Osteoblast (primary cell): Measurements from ENCODE around the gene SCAF1. TPM values are rescaled to one million over a fixed set of nuclear protein-coding genes. Genes with fewer than 3 reads are reported as not detected.

ENCODE experiments used
- DNase-seq: peaks from one replicate; pipeline ENCODE4 v3.0.0; 2011; ENCODE audit warnings: low spot score, mixed read lengths; ENCODE audit not compliant: insufficient read length; ENCODE audit errors: missing footprints
- H2AFZ ChIP-seq: 2 replicates; pipeline ENCODE4 v1.6.0; 2011; ENCODE audit warnings: mild to moderate bottlenecking, low read length
- H3K27ac ChIP-seq: 2 replicates; pipeline ENCODE4 v1.5.1; 2011; ENCODE audit warnings: mild to moderate bottlenecking, low read depth, low read length, moderate library complexity
- H3K27me3 ChIP-seq: 2 replicates; pipeline ENCODE4 v1.6.0; 2012; ENCODE audit warnings: mild to moderate bottlenecking, control low read depth, inconsistent platforms, low read length, moderate library complexity; ENCODE audit not compliant: insufficient read depth
- H3K36me3 ChIP-seq: 2 replicates; pipeline ENCODE4 v1.5.1; 2011; ENCODE audit warnings: mild to moderate bottlenecking, low read length, control low read depth, moderate library complexity; ENCODE audit not compliant: insufficient read depth
- H3K4me1 ChIP-seq: 2 replicates; pipeline ENCODE4 v1.5.1; 2011; ENCODE audit warnings: mild to moderate bottlenecking, low read length, control low read depth, moderate library complexity; ENCODE audit not compliant: insufficient read depth
- H3K4me2 ChIP-seq: 2 replicates; pipeline ENCODE4 v1.6.0; 2011; ENCODE audit warnings: mild to moderate bottlenecking, low read length; ENCODE audit not compliant: insufficient read depth
- H3K4me3 ChIP-seq: fragments of 200-600 bp; sonication (generic); 3 replicates; pipeline ENCODE4 v1.5.1; 2012; ENCODE audit warnings: mild to moderate bottlenecking, low read length, inconsistent platforms; ENCODE audit not compliant: insufficient read depth
- H3K79me2 ChIP-seq: 2 replicates; pipeline ENCODE4 v1.6.0; 2012; ENCODE audit warnings: mild to moderate bottlenecking, low read length, control low read depth, inconsistent platforms; ENCODE audit not compliant: insufficient read depth
- H3K9me3 ChIP-seq: 2 replicates; pipeline ENCODE4 v1.5.1; 2011; ENCODE audit warnings: low read depth, low read length, control low read depth
- H4K20me1 ChIP-seq: 2 replicates; pipeline ENCODE4 v1.6.0; 2012; ENCODE audit warnings: mild to moderate bottlenecking, low read length, control low read depth; ENCODE audit not compliant: insufficient read depth
- total RNA-seq: library from RNA; depleted of rRNA; stranded (reverse); fragments of >200 nt; gene quantifications from 2 replicates; pipeline ENCODE4 v1.2.3, GENCODE V29; 2012
- TF ChIP-seq, protein P1 (sequence below): IDR thresholded peaks from 2 replicates; pipeline ENCODE4 v1.5.1; 2011; ENCODE audit warnings: mild to moderate bottlenecking, low read depth, low read length, moderate library complexity; ENCODE audit errors: extremely low read depth

The SCAF1 gene
- total RNA-seq, 1 donor, result 14.8 TPM

DNA sequence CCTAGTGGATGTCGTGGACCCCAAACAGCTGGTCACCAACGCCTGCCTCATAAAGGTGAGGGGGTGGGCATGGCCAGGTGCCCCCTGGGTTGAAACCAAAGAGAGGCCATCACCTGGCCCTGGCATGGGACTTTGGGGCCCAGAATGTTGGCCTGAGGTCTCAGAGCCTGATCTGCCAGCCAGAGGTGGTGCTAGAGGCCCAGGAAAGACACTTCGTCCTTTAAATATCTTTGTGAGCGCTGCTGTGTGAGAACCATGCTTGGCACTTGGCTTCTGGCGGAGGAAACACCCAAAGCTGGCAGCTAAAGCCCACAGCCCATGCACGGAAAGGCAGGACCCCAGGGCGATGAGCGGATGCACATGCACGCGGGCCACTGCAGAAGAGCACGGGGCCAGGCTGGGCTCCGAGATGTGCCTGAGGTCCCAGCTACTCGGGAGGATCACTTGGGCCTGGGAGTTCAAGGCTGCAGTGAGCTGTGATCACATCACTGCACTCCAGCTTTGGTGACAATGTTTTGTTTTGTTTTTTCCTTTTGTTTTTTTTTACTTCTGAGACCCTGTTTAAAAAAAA lies 43.1 kb downstream of the SCAF1 start:
- H3K4me2 ChIP-seq, result no peak overlapping the region
- peaks cover 20% of the 10 kb centered on the region for H3K79me2 ChIP-seq
- H3K9me3 ChIP-seq, result no peaks in the 10 kb centered on the region
- peak; percentile 91 for DNase-seq
- no peak overlapping the region for H3K4me3 ChIP-seq
- H3K4me1 ChIP-seq, result peaks cover 17% of the 10 kb centered on the region
- H2AFZ ChIP-seq, result no peak overlapping the region
- peaks cover 26% of the 10 kb centered on the region for H4K20me1 ChIP-seq
- TF ChIP-seq, protein P1, sequence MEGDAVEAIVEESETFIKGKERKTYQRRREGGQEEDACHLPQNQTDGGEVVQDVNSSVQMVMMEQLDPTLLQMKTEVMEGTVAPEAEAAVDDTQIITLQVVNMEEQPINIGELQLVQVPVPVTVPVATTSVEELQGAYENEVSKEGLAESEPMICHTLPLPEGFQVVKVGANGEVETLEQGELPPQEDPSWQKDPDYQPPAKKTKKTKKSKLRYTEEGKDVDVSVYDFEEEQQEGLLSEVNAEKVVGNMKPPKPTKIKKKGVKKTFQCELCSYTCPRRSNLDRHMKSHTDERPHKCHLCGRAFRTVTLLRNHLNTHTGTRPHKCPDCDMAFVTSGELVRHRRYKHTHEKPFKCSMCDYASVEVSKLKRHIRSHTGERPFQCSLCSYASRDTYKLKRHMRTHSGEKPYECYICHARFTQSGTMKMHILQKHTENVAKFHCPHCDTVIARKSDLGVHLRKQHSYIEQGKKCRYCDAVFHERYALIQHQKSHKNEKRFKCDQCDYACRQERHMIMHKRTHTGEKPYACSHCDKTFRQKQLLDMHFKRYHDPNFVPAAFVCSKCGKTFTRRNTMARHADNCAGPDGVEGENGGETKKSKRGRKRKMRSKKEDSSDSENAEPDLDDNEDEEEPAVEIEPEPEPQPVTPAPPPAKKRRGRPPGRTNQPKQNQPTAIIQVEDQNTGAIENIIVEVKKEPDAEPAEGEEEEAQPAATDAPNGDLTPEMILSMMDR, result no peak
- H3K27ac ChIP-seq, result no peak overlapping the region
- H3K36me3 ChIP-seq, result peaks cover 42% of the 10 kb centered on the region
- H3K27me3 ChIP-seq, result no peaks in the 10 kb centered on the region

DNA sequence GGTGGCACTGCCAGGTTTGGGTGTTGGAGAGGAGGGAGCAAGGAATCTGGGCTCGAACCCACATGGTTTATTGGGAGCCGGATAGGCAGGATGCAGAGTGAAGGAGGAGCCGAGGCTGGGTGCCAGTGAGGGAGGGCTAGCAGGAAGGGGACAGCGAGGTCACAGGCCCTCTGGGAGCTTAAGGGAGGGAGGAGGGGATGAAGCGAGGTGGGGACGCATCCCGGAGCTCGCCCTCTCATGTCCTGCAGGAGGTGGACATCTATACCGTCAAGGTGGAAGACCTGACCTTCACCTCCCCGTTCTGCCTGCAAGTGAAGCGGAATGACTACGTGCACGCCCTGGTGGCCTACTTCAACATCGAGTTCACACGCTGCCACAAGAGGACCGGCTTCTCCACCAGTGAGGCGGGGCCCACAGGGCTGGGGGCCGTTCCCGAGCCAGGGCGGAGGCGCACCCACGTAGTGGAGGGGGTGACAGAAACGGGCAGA lies 43.9 kb downstream of the SCAF1 start:
- H4K20me1 ChIP-seq, result peaks cover 18% of the 10 kb centered on the region
- TF ChIP-seq, protein P1, result no peak

DNA sequence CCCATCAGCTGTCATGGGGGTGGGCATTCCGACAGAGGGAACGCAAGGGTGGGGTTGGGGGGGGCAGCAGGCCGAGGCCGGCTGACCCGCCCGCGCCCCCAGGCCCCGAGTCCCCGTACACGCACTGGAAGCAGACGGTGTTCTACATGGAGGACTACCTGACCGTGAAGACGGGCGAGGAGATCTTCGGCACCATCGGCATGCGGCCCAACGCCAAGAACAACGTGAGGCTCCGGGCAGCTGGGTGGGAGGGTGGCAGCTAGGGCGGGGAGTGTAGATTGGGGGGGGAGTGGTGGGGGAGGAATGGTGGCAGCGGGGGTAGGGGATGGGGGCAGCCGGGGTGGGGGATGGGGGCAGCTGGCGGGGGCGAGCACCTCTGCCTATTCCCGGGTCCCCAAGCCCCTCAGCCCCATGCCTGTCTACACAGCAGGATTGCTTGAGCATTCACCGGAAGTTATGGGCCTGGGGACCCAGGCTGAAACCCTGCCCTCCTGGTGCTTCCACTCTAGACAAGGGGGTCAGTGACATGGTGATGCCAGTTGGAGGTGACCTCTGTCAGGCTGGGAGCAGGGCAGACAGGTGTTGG lies 44.6 kb downstream of the SCAF1 start:
- Histone ChIP-seq H3K4me3 (no peak overlapping the region), H3K79me2 (peaks cover 8% of the 10 kb centered on the region), H3K4me1 (peaks cover 26% of the 10 kb centered on the region), H3K27ac (no peak overlapping the region), H4K20me1 (peaks cover 13% of the 10 kb centered on the region), H2AFZ (no peak overlapping the region), H3K36me3 (peaks cover 42% of the 10 kb centered on the region), H3K27me3 (no peaks in the 10 kb centered on the region), H3K9me3 (no peaks in the 10 kb centered on the region), H3K4me2 (no peak overlapping the region)
- DNase-seq, result peak; percentile 85
- TF ChIP-seq, protein P1, result no peak

More for the DNA sequence above, 43.9 kb downstream of the SCAF1 start:
- H3K4me3 ChIP-seq, result no peak overlapping the region
- no peaks in the 10 kb centered on the region for H3K9me3 ChIP-seq
- peak; percentile 85 for DNase-seq
- H3K4me1 ChIP-seq, result peaks cover 20% of the 10 kb centered on the region
- H3K79me2 ChIP-seq, result peaks cover 13% of the 10 kb centered on the region
- H2AFZ ChIP-seq, result no peak overlapping the region
- peaks cover 42% of the 10 kb centered on the region for H3K36me3 ChIP-seq
- H3K27ac ChIP-seq, result no peak overlapping the region
- no peak overlapping the region for H3K4me2 ChIP-seq
- H3K27me3 ChIP-seq, result no peaks in the 10 kb centered on the region

DNA sequence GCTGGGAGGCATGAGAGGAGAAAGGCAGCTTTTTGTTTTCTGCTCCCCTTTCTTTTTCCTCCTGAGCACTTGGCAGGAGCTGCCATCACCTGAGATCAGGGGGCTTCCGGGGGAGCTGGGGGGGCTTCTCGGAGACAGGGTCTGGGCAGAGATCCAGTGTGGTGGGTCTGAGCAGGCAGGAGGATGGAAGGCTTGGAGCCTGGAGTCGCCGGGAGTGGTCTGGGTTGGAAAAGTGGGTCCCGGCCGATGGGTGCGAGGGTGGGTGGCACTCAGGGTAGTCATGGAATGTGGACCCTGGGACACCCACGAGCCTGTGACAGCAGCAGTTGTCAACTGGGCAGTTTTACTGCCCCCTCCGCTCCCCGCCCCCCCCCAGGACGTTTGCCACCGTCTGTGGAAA lies 45.1 kb downstream of the SCAF1 start:
- Histone ChIP-seq H3K36me3 (peaks cover 36% of the 10 kb centered on the region), H3K27me3 (no peaks in the 10 kb centered on the region), H3K27ac (no peak overlapping the region), H4K20me1 (peaks cover 8% of the 10 kb centered on the region), H3K4me1 (peaks cover 24% of the 10 kb centered on the region), H3K79me2 (peaks cover 4% of the 10 kb centered on the region), H2AFZ (no peak overlapping the region), H3K4me3 (no peak overlapping the region), H3K9me3 (no peaks in the 10 kb centered on the region), H3K4me2 (no peak overlapping the region)
- TF ChIP-seq, protein P1, result no peak
- peak; percentile 44 for DNase-seq
